Epithelial cell of proximal tubule (primary cell): ENCODE measurements around the gene SRGN. TPM values are rescaled to one million over a fixed set of nuclear protein-coding genes. Genes with fewer than 3 reads are reported as not detected.

Source experiments
- DNase-seq: peaks from one replicate; pipeline ENCODE4 v3.0.0-alpha.2; 2011; ENCODE audit warnings: low read depth
- H3K4me3 ChIP-seq: 2 replicates; pipeline ENCODE4 v1.5.1; 2011; ENCODE audit warnings: low read depth, mild to moderate bottlenecking, low read length
- total RNA-seq: library from RNA; depleted of rRNA; stranded (reverse); fragments of >200 nt; gene quantifications from 2 replicates; pipeline ENCODE4 v1.2.3, GENCODE V29; 2015
- TF ChIP-seq, protein P1 (sequence below): conservative IDR thresholded peaks from 2 replicates; pipeline ENCODE4 v1.5.1; 2012; ENCODE audit warnings: low read depth, mild to moderate bottlenecking, low read length

Gene SRGN
- total RNA-seq, 1 donor from 2014 or later = 8.5 TPM

GRCh38 chr10:69080226-69080625 lies 7.7 kb upstream of the SRGN start:
- TF ChIP-seq, protein P1, sequence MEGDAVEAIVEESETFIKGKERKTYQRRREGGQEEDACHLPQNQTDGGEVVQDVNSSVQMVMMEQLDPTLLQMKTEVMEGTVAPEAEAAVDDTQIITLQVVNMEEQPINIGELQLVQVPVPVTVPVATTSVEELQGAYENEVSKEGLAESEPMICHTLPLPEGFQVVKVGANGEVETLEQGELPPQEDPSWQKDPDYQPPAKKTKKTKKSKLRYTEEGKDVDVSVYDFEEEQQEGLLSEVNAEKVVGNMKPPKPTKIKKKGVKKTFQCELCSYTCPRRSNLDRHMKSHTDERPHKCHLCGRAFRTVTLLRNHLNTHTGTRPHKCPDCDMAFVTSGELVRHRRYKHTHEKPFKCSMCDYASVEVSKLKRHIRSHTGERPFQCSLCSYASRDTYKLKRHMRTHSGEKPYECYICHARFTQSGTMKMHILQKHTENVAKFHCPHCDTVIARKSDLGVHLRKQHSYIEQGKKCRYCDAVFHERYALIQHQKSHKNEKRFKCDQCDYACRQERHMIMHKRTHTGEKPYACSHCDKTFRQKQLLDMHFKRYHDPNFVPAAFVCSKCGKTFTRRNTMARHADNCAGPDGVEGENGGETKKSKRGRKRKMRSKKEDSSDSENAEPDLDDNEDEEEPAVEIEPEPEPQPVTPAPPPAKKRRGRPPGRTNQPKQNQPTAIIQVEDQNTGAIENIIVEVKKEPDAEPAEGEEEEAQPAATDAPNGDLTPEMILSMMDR = no peak
- no peak overlapping the region for H3K4me3 ChIP-seq
- DNase-seq = no peak

DNA sequence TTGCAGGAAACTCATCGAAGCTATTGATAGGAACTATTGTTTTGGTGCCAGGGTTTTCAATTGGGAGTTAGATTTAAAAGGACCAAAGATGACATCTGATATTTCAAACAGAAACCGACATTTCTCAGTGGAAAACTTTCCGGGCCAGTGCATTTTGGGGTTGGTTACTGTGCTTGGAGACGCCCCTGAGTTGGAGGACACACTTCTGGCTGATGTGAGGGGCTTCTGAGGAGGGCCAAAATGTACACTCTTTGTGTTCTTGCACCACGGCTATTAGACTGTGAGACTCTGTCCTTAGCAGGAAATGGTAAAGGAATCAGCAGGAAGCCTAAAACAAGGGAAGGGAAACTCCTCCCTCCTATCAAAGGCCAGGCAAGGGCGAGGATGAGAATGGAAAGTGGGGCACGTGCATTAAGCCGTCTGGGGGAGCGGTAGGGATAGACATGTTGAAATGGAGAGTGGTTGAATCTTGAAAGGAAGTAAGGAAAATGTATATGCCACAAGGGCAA lies 1.8 kb upstream of the SRGN start:
- DNase-seq = no peak

GRCh38 chr10:69088471-69088769 lies 517 bp downstream of the SRGN start:
- no peak for DNase-seq
- H3K4me3 ChIP-seq = no peak overlapping the region
- TF ChIP-seq, protein P1 = no peak

More for the DNA sequence above, 1.8 kb upstream of the SRGN start:
- TF ChIP-seq, protein P1 = no peak
- H3K4me3 ChIP-seq = no peak overlapping the region

- TF ChIP-seq, protein P1 = no peak
- DNase-seq = no peak
- no peak overlapping the region for H3K4me3 ChIP-seq
Measured at GRCh38 chr10:69088801-69089501, 1.0 kb downstream of the SRGN start.

GRCh38 chr10:69089638-69090599 lies 2.0 kb downstream of the SRGN start:
- TF ChIP-seq, protein P1 = no peak
- no peak overlapping the region for H3K4me3 ChIP-seq
- no peak for DNase-seq

GRCh38 chr10:69090685-69091084 lies 2.8 kb downstream of the SRGN start:
- DNase-seq = no peak
- no peak overlapping the region for H3K4me3 ChIP-seq
- TF ChIP-seq, protein P1 = no peak
